K562 (cell line): ENCODE results near the gene DMAC2. TPM values are rescaled to one million over a fixed set of nuclear protein-coding genes. Genes with fewer than 3 reads are reported as not detected.

ENCODE experiments used
- AFF1 ChIP-seq, 2 experiments: fragments of 450-650 bp; IDR thresholded peaks; 2 replicates each; pipeline ENCODE4 v1.6.1; 2018; ENCODE audit warnings: mild to moderate bottlenecking in 2 of 2, low read depth in 1 of 2; ENCODE audit not compliant: partially characterized antibody in 2 of 2
- ARID3B ChIP-seq: fragments of 250-450 bp; sonication (Bioruptor Pico); IDR thresholded peaks from 2 replicates; pipeline ENCODE4 v1.4.0; 2020; ENCODE audit warnings: borderline replicate concordance
- C11orf30 ChIP-seq: fragments of 450-650 bp; IDR thresholded peaks from 2 replicates; pipeline ENCODE4 v1.6.1; 2016; ENCODE audit warnings: low read depth, mild to moderate bottlenecking
- CC2D1A ChIP-seq: fragments of 450-650 bp; IDR thresholded peaks from 2 replicates; pipeline ENCODE4 v1.6.1; 2017; ENCODE audit warnings: mild to moderate bottlenecking
- CHD1 ChIP-seq: fragments of 200-600 bp; sonication (generic); IDR thresholded peaks from one replicate; pipeline ENCODE4 v1.6.1; 2012; ENCODE audit warnings: mild to moderate bottlenecking, moderate library complexity, low read length, inconsistent platforms
- KDM4B ChIP-seq, 2 experiments: fragments of 450-650 bp in 1 of 2; sonication (generic) in 1 of 2; IDR thresholded peaks; 2 replicates each; pipeline ENCODE4 v1.6.1; 2016 to 2017; ENCODE audit warnings: borderline replicate concordance in 2 of 2, antibody characterized with exemption in 1 of 2, low read depth in 1 of 2, mild to moderate bottlenecking in 1 of 2
- MAFG ChIP-seq: fragments of 450-650 bp; conservative IDR thresholded peaks from 2 replicates; pipeline ENCODE4 v1.6.1; 2016; ENCODE audit warnings: missing genetic modification characterization, missing compliant biosample characterization
- MLLT1 ChIP-seq, 2 experiments: fragments of 450-650 bp; IDR thresholded peaks; 2 replicates each; pipeline ENCODE4 v1.6.1; 2016
- TSHZ1 ChIP-seq: fragments of 250-450 bp; sonication (Bioruptor Pico); IDR thresholded peaks from 2 replicates; pipeline ENCODE4 v1.4.0; 2020; ENCODE audit warnings: mild to moderate bottlenecking, moderate library complexity
- USF2 ChIP-seq: sonication (generic); formaldehyde crosslinking; IDR thresholded peaks from 2 replicates; pipeline ENCODE4 v1.5.0; 2020; ENCODE audit warnings: missing genetic modification reagents
- ZC3H8 ChIP-seq: fragments of 450-650 bp; IDR thresholded peaks from 2 replicates; pipeline ENCODE4 v1.6.1; 2017
- ZNF184 ChIP-seq: sonication (generic); formaldehyde crosslinking; IDR thresholded peaks from 2 replicates; pipeline ENCODE4 v1.5.0; 2020; ENCODE audit warnings: missing genetic modification reagents
- ZNF239 ChIP-seq: fragments of 250-450 bp; sonication (Bioruptor Pico); IDR thresholded peaks from 2 replicates; pipeline ENCODE4 v1.4.0; 2020; ENCODE audit warnings: mild to moderate bottlenecking
- ZNF75A ChIP-seq: fragments of 450-650 bp; formaldehyde crosslinking; IDR thresholded peaks from 2 replicates; pipeline ENCODE4 v1.4.0; 2020; ENCODE audit warnings: mild to moderate bottlenecking
- polyA plus RNA-seq, 8 experiments: library from polyadenylated mRNA; depleted of rRNA in 4 of 8; stranded (reverse) in 5 of 8; unstranded in 3 of 8; fragments of >200 nt; fragmentation: Nextera tagmentation in 2 of 8; fragmentation: Illumina TruSeq in 1 of 8; extraction: Ambion mirVana in 2 of 8; extraction: Trizol in 1 of 8; gene quantifications; 2 replicates each; pipeline versions ENCODE4 v1.2.1 to v1.2.3, GENCODE V29; 2011 to 2014; ENCODE audit warnings: inconsistent platforms in 1 of 8, missing spikeins in 1 of 8
- total RNA-seq, 7 experiments: library from RNA; depleted of rRNA in 6 of 7; stranded (reverse); fragments of >200 nt in 6 of 7; fragmentation: Illumina TruSeq in 2 of 7; extraction: Trizol in 2 of 7; gene quantifications; 2 replicates each; pipeline versions ENCODE4 v1.2.1 to v1.2.3, GENCODE V29; 2011 to 2021; ENCODE audit warnings: low replicate concordance in 1 of 7

DMAC2 gene
- total and polyA plus RNA-seq, 9 of the 15 experiments (the other 6 are each of a cell fraction or from before 2014, with no cell fraction given), result 12.9 to 61.2 (median 43.1) TPM

- TF ChIP-seq KDM4B (IDR thresholded peaks at IDR 0.05; ENCODE audit: borderline replicate concordance in 2 of 2, low read depth in 1 of 2) (no peak), USF2 (CRISPR knock-in tag) (no peak), AFF1 (IDR thresholded peaks at IDR 0.05; ENCODE audit: low read depth in 1 of 2, partially characterized antibody in 2 of 2) (no peak), CHD1 (no peak), MLLT1 (IDR thresholded peaks at IDR 0.05) (no peak), C11orf30 (no peak), ZC3H8 (no peak), ZNF75A (CRISPR knock-in tag) (no peak), CC2D1A (no peak), MAFG (tag) (no peak), ZNF184 (no peak), ZNF239 (CRISPR knock-in tag) (no peak), TSHZ1 (CRISPR knock-in tag) (no peak), ARID3B (no peak)
Observed at GRCh38 chr19:41431426-41432386, 8.0 kb downstream of the DMAC2 start (continued).
